Activated CD8-positive, alpha-beta memory T cell treated with anti-CD3 and anti-CD28 coated beads for 24 hours (primary cell): ENCODE data around the gene MRM2.

ENCODE experiments used
- DNase-seq: peaks from one replicate; pipeline ENCODE4 v3.0.0-alpha.2; 2020

MRM2 gene

GRCh38 chr7:2201686-2202360 is 40.2 kb downstream of the MRM2 start:
- no peak for DNase-seq

GRCh38 chr7:2201128-2201527 is 40.9 kb downstream of the MRM2 start:
- DNase-seq: no peak

- DNase-seq: no peak
Measured at GRCh38 chr7:2200584-2200980, 41.4 kb downstream of the MRM2 start.

GRCh38 chr7:2199956-2200583 is 41.9 kb downstream of the MRM2 start:
- no peak for DNase-seq

GRCh38 chr7:2199528-2199927 is 42.5 kb downstream of the MRM2 start:
- DNase-seq: no peak

- no peak for DNase-seq
Measured at GRCh38 chr7:2198760-2199159, 43.2 kb downstream of the MRM2 start.

- DNase-seq: no peak
Measured at GRCh38 chr7:2198206-2198605, 43.8 kb downstream of the MRM2 start.

- DNase-seq: no peak
Measured at GRCh38 chr7:2197436-2198155, 44.4 kb downstream of the MRM2 start.

GRCh38 chr7:2196381-2197378 is 45.3 kb downstream of the MRM2 start:
- DNase-seq: no peak

GRCh38 chr7:2195400-2196246 is 46.4 kb downstream of the MRM2 start:
- no peak for DNase-seq

GRCh38 chr7:2193575-2194305 is 48.3 kb downstream of the MRM2 start:
- DNase-seq: no peak

- no peak for DNase-seq
Measured at GRCh38 chr7:2192831-2193534, 49.0 kb downstream of the MRM2 start.

- DNase-seq: no peak
Measured at GRCh38 chr7:2191016-2191415, 51.0 kb downstream of the MRM2 start.

GRCh38 chr7:2190531-2190930 is 51.5 kb downstream of the MRM2 start:
- DNase-seq: no peak

GRCh38 chr7:2186166-2186565 is 55.8 kb downstream of the MRM2 start:
- DNase-seq: no peak

GRCh38 chr7:2185715-2186114 is 56.3 kb downstream of the MRM2 start:
- no peak for DNase-seq
